Measurements from ENCODE around the gene NTSR2.

Gene NTSR2

DNA sequence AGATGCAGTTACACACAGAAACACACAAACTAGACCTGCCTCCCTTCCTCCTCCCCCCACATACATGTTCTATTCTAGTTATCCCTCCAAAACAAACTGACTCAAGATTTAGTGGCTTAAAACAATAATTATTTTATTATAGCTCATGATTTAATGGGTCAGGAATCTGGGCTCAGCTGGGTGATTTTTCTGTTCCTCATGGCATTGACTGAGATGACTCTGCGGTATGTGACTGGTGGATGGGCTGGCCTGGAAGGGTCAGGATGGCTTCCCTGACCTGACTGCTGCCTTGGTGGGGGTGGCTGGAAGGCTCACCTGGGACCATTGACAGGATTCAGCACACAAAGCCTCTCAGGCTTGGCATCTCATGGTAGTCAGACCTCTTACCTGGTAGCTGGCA lies 33.7 kb upstream of the NTSR2 start:
- Mint-ChIP-seq H3K9me3 (peaks cover 5% of the 10 kb centered on the region), H3K4me3 (no peak overlapping the region)

DNA sequence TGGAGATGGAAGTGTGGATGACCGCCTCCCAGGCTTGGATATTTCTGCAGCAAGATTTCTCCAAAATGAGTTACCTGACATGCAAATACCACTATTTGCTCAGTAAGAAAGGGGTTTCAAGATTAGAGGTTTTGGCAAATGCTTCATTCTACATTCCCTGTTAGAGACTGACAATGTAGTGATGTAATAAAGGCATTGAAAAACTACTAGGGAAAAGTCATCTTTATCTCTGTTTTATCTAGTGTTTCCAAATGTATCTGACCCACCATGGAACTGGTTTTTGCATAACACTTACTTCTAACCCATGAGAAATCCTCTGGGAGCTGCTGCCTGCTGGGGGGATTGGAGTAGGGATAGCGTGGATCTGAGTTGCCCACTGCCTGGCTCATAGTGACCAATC lies 33.0 kb upstream of the NTSR2 start:
- Mint-ChIP-seq H3K9me3 (peaks cover 5% of the 10 kb centered on the region), H3K4me1 (peaks cover 15% of the 10 kb centered on the region), H3K27ac (no peak overlapping the region), H3K4me3 (no peak overlapping the region), H3K27me3 (ENCODE audit: low read depth) (peaks cover 3% of the 10 kb centered on the region), H3K36me3 (ENCODE audit: low read depth) (no peaks in the 10 kb centered on the region)
- TF ChIP-seq, protein P1, sequence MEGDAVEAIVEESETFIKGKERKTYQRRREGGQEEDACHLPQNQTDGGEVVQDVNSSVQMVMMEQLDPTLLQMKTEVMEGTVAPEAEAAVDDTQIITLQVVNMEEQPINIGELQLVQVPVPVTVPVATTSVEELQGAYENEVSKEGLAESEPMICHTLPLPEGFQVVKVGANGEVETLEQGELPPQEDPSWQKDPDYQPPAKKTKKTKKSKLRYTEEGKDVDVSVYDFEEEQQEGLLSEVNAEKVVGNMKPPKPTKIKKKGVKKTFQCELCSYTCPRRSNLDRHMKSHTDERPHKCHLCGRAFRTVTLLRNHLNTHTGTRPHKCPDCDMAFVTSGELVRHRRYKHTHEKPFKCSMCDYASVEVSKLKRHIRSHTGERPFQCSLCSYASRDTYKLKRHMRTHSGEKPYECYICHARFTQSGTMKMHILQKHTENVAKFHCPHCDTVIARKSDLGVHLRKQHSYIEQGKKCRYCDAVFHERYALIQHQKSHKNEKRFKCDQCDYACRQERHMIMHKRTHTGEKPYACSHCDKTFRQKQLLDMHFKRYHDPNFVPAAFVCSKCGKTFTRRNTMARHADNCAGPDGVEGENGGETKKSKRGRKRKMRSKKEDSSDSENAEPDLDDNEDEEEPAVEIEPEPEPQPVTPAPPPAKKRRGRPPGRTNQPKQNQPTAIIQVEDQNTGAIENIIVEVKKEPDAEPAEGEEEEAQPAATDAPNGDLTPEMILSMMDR (IDR thresholded peaks at IDR 0.05; ENCODE audit: unreplicated experiment in 3 of 3) = no peak

More for the DNA sequence above, 33.7 kb upstream of the NTSR2 start:
- peaks cover 9% of the 10 kb centered on the region for H3K4me1 Mint-ChIP-seq
- H3K36me3 Mint-ChIP-seq (ENCODE audit: low read depth) = no peaks in the 10 kb centered on the region
- H3K27ac Mint-ChIP-seq = no peak overlapping the region
- H3K27me3 Mint-ChIP-seq (ENCODE audit: low read depth) = peaks cover 3% of the 10 kb centered on the region
- TF ChIP-seq, protein P1 (IDR thresholded peaks at IDR 0.05; ENCODE audit: unreplicated experiment in 3 of 3) = no peak

DNA sequence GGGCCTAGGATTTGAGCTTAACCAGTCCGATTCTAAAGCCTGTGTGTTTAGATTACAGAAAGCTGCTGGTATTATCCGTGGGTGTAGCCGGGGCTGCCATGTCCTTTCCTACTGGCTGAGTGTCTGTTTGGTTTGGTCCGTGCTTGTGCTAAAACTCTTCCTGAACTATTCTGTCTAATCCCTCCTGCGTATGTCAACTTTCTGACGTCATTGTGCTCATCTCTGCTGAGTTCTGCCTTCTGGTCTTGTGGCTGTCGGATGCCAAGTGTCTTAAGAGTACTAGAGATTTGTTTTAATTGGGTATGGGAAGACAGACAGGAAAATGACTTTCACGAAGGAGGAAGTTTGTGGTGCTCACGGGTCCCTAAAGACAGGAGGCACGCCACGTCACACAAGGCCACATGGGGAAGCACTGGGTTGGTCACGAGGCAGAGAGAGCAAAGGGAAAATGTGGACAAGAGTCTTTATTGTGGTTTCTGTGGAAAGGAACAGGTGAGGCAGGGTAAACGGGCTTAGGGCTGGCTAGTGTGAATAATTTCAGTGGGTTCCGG lies 31.8 kb upstream of the NTSR2 start:
- H3K4me1 Mint-ChIP-seq = peaks cover 24% of the 10 kb centered on the region
- TF ChIP-seq, protein P1 (IDR thresholded peaks at IDR 0.05; ENCODE audit: unreplicated experiment in 3 of 3) = no peak
- H3K4me3 Mint-ChIP-seq = no peak overlapping the region
- no peak overlapping the region for H3K27ac Mint-ChIP-seq
- H3K9me3 Mint-ChIP-seq = peaks cover 5% of the 10 kb centered on the region
- peaks cover 3% of the 10 kb centered on the region for H3K27me3 Mint-ChIP-seq (ENCODE audit: low read depth)
- no peaks in the 10 kb centered on the region for H3K36me3 Mint-ChIP-seq (ENCODE audit: low read depth)

DNA sequence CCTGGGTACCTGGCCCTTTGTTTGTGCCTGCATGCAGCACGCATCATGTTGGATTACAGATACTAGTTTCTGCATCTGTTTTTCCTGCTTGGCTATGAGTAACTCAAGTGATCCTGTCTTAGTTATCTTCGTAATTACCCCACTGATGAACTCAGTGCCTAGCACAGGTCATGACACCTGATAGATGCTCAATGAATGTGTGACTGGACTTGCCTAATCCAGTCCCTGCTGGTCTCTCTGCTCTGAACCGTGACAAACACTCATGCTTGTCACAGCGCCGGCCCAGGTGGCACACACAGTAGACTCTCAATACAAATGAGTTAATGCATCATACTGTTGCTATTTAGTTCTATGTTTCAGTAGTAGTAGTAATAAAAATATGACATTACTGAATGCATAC lies 31.2 kb upstream of the NTSR2 start:
- peaks cover 5% of the 10 kb centered on the region for H3K9me3 Mint-ChIP-seq
- TF ChIP-seq, protein P1 (IDR thresholded peaks at IDR 0.05; ENCODE audit: unreplicated experiment in 3 of 3) = no peak
- no peaks in the 10 kb centered on the region for H3K36me3 Mint-ChIP-seq (ENCODE audit: low read depth)
- peaks cover 24% of the 10 kb centered on the region for H3K4me1 Mint-ChIP-seq
- H3K27me3 Mint-ChIP-seq (ENCODE audit: low read depth) = peaks cover 3% of the 10 kb centered on the region
- no peak overlapping the region for H3K27ac Mint-ChIP-seq
- H3K4me3 Mint-ChIP-seq = no peak overlapping the region

DNA sequence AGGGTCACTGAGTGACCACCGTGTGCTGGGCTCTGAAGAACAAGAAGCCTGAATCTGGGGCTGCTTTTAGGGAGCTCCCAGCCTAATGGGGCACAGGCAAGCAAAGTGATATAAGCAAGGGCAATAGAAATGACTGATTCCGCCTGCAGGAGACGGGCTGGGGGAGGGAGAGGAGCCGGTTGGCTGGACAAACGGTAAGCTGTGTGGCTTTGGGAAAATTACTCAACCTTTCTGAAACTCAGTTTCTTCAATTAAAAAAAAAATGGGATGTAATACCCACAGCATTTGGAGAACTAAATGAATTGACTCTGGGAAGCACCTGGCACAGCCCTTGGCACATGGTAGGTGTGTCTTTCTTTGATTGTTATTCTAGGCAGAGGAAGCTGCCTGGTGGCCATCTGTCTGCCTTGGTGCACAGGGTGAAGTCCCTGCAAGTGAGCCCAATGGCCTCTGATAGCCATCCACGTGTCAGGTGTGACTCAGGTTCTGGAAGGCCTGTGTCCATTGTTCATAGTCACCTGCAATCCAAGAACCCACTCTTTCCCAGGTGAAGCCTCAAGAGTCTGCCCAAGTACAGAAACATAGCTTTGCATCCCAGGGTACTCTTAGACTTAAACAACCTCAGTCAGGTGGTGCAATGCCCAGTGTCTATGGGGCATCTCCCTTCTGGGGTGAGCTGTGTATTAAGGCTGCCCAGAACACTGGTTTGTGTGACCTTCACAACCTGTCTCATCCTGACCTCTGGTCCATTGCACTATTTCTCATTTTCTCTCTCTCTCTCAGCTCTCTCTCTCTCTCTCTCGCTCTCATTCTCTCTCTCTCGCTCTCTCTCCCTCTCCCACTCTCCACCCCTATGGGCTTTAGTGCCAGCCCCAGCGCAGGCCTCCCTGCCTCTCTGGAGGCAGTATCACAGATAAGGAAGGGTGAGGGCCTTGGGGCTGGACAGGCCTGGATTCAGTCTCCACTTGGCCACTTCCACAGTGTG lies 30.0 kb upstream of the NTSR2 start:
- TF ChIP-seq, protein P1 (IDR thresholded peaks at IDR 0.05; ENCODE audit: unreplicated experiment in 3 of 3) = no peak
- H3K36me3 Mint-ChIP-seq (ENCODE audit: low read depth) = no peaks in the 10 kb centered on the region
- no peak overlapping the region for H3K4me3 Mint-ChIP-seq
- H3K9me3 Mint-ChIP-seq = no peaks in the 10 kb centered on the region
- H3K27me3 Mint-ChIP-seq (ENCODE audit: low read depth) = no peaks in the 10 kb centered on the region
- H3K4me1 Mint-ChIP-seq = peaks cover 24% of the 10 kb centered on the region
- no peak overlapping the region for H3K27ac Mint-ChIP-seq
